Muscle layer of duodenum (tissue), 2 donors: Measurements from ENCODE around the gene PSPC1.

Source experiments
- H3K27ac ChIP-seq: one replicate; pipeline ENCODE4 v1.7.0; 2013; ENCODE audit warnings: mild to moderate bottlenecking, low read length
- H3K27me3 ChIP-seq: one replicate; pipeline ENCODE4 v1.7.0; 2013; ENCODE audit warnings: low read depth, mild to moderate bottlenecking, control low read depth, low read length
- H3K36me3 ChIP-seq, 2 donors: one replicate each; pipeline ENCODE4 v1.7.0; 2013; ENCODE audit warnings: low read length in 2 of 2, control low read depth in 1 of 2, mild to moderate bottlenecking in 1 of 2; ENCODE audit not compliant: insufficient read depth in 2 of 2, control insufficient read depth in 1 of 2
- H3K4me1 ChIP-seq, 2 donors: one replicate each; pipeline ENCODE4 v1.7.0; 2013; ENCODE audit warnings: low read length in 2 of 2, mild to moderate bottlenecking in 2 of 2, control low read depth in 1 of 2, moderate library complexity in 1 of 2; ENCODE audit not compliant: insufficient read depth in 2 of 2, control insufficient read depth in 1 of 2
- H3K4me3 ChIP-seq, 2 donors: one replicate each; pipeline ENCODE4 v1.7.0; 2013; ENCODE audit warnings: low read length in 2 of 2, low read depth in 1 of 2, mild to moderate bottlenecking in 1 of 2
- H3K9me3 ChIP-seq, 2 donors: one replicate each; pipeline ENCODE4 v1.7.0; 2013; ENCODE audit warnings: low read length in 2 of 2, control low read depth in 1 of 2, mild to moderate bottlenecking in 1 of 2; ENCODE audit not compliant: control insufficient read depth in 1 of 2
- donor health status: healthy.

Gene PSPC1

DNA sequence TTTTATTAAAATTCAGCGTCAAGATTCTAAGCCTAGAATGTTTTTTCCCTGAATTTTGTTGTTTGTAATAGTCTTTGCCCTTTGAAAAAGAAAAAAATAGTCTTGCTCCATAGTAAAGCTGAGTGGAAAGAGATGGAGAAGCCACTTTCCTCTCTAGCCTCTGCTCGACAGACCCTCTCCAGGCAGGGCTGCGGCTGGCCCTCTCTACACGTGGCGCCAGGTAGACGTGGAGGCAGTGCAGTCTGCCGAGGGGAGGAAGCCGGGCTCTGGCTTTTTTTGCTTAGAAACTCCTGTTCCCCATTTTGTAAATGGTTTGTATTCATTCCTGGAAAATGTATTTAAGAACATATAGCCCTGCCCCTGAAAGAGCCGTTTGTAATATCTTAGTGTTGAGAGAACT, 114.0 kb downstream of the PSPC1 start:
- Histone ChIP-seq H3K4me3 (no peak overlapping the region), H3K36me3 (peaks cover 61 to 98% of the 10 kb centered on the region in 2 donors), H3K27me3 (no peaks in the 10 kb centered on the region), H3K4me1 (no peaks in the 10 kb centered on the region), H3K27ac (no peak overlapping the region), H3K9me3 (no peaks in the 10 kb centered on the region)

- H3K4me3 ChIP-seq, result no peak overlapping the region
- H3K27me3 ChIP-seq, result no peaks in the 10 kb centered on the region
- H3K9me3 ChIP-seq, result no peaks in the 10 kb centered on the region
- H3K4me1 ChIP-seq, result no peaks in the 10 kb centered on the region
- peaks cover 61 to 93% of the 10 kb centered on the region in 2 donors for H3K36me3 ChIP-seq
- no peak overlapping the region for H3K27ac ChIP-seq
These were observed 117.3 kb downstream of the PSPC1 start for GRCh38 chr13:19665427-19665859.

- H3K4me3 ChIP-seq, result no peak overlapping the region
- H3K9me3 ChIP-seq, result no peaks in the 10 kb centered on the region
- H3K36me3 ChIP-seq, result peaks cover 54 to 91% of the 10 kb centered on the region in 2 donors
- no peak overlapping the region for H3K27ac ChIP-seq
- H3K4me1 ChIP-seq, result no peaks in the 10 kb centered on the region
- no peaks in the 10 kb centered on the region for H3K27me3 ChIP-seq
These were observed 118.1 kb downstream of the PSPC1 start for GRCh38 chr13:19664481-19665230.

- Histone ChIP-seq H3K4me1 (no peaks in the 10 kb centered on the region), H3K36me3 (peaks cover 58 to 90% of the 10 kb centered on the region in 2 donors), H3K4me3 (no peak overlapping the region), H3K27ac (no peak overlapping the region), H3K27me3 (no peaks in the 10 kb centered on the region), H3K9me3 (no peaks in the 10 kb centered on the region)
These were observed 119.2 kb downstream of the PSPC1 start for GRCh38 chr13:19663416-19663979.

GRCh38 chr13:19661561-19661960, 121.2 kb downstream of the PSPC1 start:
- Histone ChIP-seq H3K36me3 (peaks cover 50 to 79% of the 10 kb centered on the region in 2 donors), H3K4me3 (no peak overlapping the region), H3K27me3 (no peaks in the 10 kb centered on the region), H3K27ac (no peak overlapping the region), H3K9me3 (no peaks in the 10 kb centered on the region), H3K4me1 (no peaks in the 10 kb centered on the region)

GRCh38 chr13:19661126-19661525, 121.6 kb downstream of the PSPC1 start:
- Histone ChIP-seq H3K4me1 (no peaks in the 10 kb centered on the region), H3K27ac (no peak overlapping the region), H3K27me3 (no peaks in the 10 kb centered on the region), H3K36me3 (peaks cover 46 to 75% of the 10 kb centered on the region in 2 donors), H3K9me3 (no peaks in the 10 kb centered on the region), H3K4me3 (no peak overlapping the region)

GRCh38 chr13:19658831-19659230, 123.9 kb downstream of the PSPC1 start:
- Histone ChIP-seq H3K4me1 (no peaks in the 10 kb centered on the region), H3K4me3 (no peak overlapping the region), H3K27ac (no peak overlapping the region), H3K36me3 (peaks cover 32 to 52% of the 10 kb centered on the region in 2 donors), H3K9me3 (no peaks in the 10 kb centered on the region), H3K27me3 (no peaks in the 10 kb centered on the region)

- Histone ChIP-seq H3K27me3 (no peaks in the 10 kb centered on the region), H3K4me3 (no peak overlapping the region), H3K36me3 (peaks cover 24 to 44% of the 10 kb centered on the region in 2 donors), H3K27ac (no peak overlapping the region), H3K4me1 (no peaks in the 10 kb centered on the region), H3K9me3 (no peaks in the 10 kb centered on the region)
These were observed 124.7 kb downstream of the PSPC1 start for GRCh38 chr13:19657872-19658591.
